Esophagus muscularis mucosa (tissue), 4 donors: ENCODE data around the gene GFPT2. TPM values are rescaled to one million over a fixed set of nuclear protein-coding genes. Genes with fewer than 3 reads are reported as not detected.

Source experiments
- DNase-seq: peaks from one replicate; pipeline ENCODE4 v3.0.0-alpha.2; 2017; ENCODE audit errors: extremely low spot score
- H3K27ac ChIP-seq, 4 donors: fragments of 200-600 bp; sonication (generic); replicated peaks in 1 of 4; 1 replicate in 3 of 4; 2 replicates in 1 of 4; pipeline ENCODE4 v1.5.1; 2016 to 2019; ENCODE audit warnings: mild to moderate bottlenecking in 1 of 4
- H3K27me3 ChIP-seq, 4 donors: fragments of 200-600 bp; sonication (generic); one replicate each; pipeline versions ENCODE4 v1.5.1 to v1.6.0; 2016 to 2019
- H3K36me3 ChIP-seq, 4 donors: fragments of 200-600 bp; sonication (generic); one replicate each; pipeline ENCODE4 v1.5.1; 2016 to 2019
- H3K4me1 ChIP-seq, 4 donors: fragments of 200-600 bp; sonication (generic); one replicate each; pipeline ENCODE4 v1.5.1; 2016 to 2019
- H3K4me3 ChIP-seq, 4 donors: fragments of 200-600 bp; sonication (generic); 1 replicate in 2 of 4; 2 replicates in 2 of 4; pipeline ENCODE4 v1.5.1; 2016 to 2019; ENCODE audit warnings: mild to moderate bottlenecking in 4 of 4, moderate library complexity in 1 of 4
- H3K9me3 ChIP-seq, 4 donors: fragments of 200-600 bp; sonication (generic); 1 replicate in 3 of 4; 2 replicates in 1 of 4; pipeline ENCODE4 v1.5.1; 2016 to 2019
- EP300 ChIP-seq: sonication (generic); formaldehyde crosslinking; IDR thresholded peaks from one replicate; pipeline ENCODE4 v1.6.1; 2017; ENCODE audit warnings: antibody characterized with exemption
- POLR2A ChIP-seq: fragments of 450-650 bp; IDR thresholded peaks from one replicate; pipeline ENCODE4 v1.6.1; 2017; ENCODE audit warnings: antibody characterized with exemption, moderate library complexity, mild to moderate bottlenecking, low read depth
- POLR2AphosphoS5 ChIP-seq, 2 donors: sonication (generic); formaldehyde crosslinking; IDR thresholded peaks; one replicate each; pipeline ENCODE4 v1.6.1; 2017; ENCODE audit warnings: antibody characterized with exemption in 2 of 2
- WGBS: methylation state at CpG from one replicate; pipeline ENCODE4 v1.1.5; 2018; 5-methylcytosine and 5-hydroxymethylcytosine counted together
- intact Hi-C: fragments of 100-400 bp; cut with DNase I; formaldehyde crosslinking; loops from one replicate; pipeline ENCODE4 v1.15.1; 2023
- total RNA-seq, 4 donors: library from RNA; depleted of rRNA; stranded (reverse); fragments of >200 nt; gene quantifications; one replicate each; pipeline versions ENCODE4 v1.1.0 to v1.2.1, GENCODE V29; 2016
- TF ChIP-seq, protein P1 (sequence below), 3 experiments: fragments of 200-600 bp in 2 of 3; fragments of 450-650 bp in 1 of 3; sonication (generic) in 2 of 3; IDR thresholded peaks; one replicate each; pipeline ENCODE4 v1.5.1; 2017 to 2019; ENCODE audit warnings: antibody characterized with exemption in 3 of 3, mild to moderate bottlenecking in 2 of 3, moderate library complexity in 1 of 3

The GFPT2 gene
- total RNA-seq, 4 donors from 2014 or later: 30.1 to 114 (median 33.6) TPM

DNA sequence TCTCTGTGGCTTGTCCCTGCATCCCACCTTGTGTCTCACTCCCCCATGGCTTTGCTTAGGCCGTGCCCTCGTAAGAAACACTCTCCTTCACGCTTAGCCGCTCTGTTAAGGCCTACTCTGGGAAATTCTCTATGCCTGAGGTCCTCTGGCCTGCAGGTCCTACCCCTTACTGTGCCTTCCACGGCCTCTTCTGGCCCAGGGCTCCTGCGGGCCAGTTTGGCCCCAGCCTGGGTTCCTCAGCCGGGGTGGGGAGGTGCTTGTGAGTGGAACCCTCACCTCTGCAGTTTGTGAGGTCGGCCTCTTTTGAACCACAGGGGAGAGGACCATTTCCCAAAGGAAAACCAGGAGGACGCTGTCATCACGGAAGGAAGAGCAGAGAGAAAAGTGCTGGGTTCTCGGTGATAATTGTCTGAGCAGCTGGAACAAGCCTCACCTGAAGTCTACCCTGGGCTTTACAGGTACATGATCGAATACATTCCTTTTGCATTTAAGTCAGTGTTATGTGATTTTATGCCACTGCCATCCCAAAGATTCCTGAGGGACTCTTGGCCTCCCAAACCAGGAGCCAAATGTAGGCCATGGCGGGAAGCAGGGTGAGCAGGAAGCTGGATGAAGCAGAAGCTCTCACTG, 28.8 kb upstream of the GFPT2 start:
- DNase-seq: no peak
- peaks cover 0 to 8% (median 0%) of the 10 kb centered on the region in 4 donors for H3K27me3 ChIP-seq
- no peak overlapping the region for H3K27ac ChIP-seq
- 95% methylated on average over 13 of the region's 13 CpGs for WGBS
- intact Hi-C loops: no loop called here
- H3K4me3 ChIP-seq: no peak overlapping the region
- peaks cover 0 to 3% (median 0%) of the 10 kb centered on the region in 4 donors for H3K4me1 ChIP-seq
- TF ChIP-seq EP300: no peak
- TF ChIP-seq POLR2A: no peak
- no peak for TF ChIP-seq POLR2AphosphoS5 (IDR thresholded peaks at IDR 0.05)
- TF ChIP-seq, protein P1, sequence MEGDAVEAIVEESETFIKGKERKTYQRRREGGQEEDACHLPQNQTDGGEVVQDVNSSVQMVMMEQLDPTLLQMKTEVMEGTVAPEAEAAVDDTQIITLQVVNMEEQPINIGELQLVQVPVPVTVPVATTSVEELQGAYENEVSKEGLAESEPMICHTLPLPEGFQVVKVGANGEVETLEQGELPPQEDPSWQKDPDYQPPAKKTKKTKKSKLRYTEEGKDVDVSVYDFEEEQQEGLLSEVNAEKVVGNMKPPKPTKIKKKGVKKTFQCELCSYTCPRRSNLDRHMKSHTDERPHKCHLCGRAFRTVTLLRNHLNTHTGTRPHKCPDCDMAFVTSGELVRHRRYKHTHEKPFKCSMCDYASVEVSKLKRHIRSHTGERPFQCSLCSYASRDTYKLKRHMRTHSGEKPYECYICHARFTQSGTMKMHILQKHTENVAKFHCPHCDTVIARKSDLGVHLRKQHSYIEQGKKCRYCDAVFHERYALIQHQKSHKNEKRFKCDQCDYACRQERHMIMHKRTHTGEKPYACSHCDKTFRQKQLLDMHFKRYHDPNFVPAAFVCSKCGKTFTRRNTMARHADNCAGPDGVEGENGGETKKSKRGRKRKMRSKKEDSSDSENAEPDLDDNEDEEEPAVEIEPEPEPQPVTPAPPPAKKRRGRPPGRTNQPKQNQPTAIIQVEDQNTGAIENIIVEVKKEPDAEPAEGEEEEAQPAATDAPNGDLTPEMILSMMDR (IDR thresholded peaks at IDR 0.05): no peak
- no peaks in the 10 kb centered on the region for H3K9me3 ChIP-seq
- H3K36me3 ChIP-seq: no peaks in the 10 kb centered on the region

DNA sequence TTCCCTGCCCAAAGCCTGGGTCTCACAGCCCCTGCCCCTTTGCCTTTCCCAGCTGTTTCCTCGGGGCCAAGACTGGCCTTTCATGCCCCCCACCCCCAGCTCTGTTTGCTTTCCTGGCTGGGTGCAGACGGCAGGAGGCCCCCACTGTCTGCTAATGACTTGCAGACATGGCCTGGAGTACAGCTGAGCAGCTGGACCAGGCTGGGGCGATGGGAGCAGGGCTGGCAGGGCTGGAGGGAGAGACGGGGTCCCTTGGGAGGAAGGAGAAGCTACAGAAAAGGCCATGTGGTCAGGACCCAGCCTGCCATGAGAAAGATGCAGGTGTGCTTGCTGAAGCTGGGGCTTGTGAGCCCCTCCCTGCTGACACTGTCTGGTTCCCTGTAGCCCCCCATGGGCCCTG, 28.3 kb upstream of the GFPT2 start:
- Histone ChIP-seq H3K36me3 (no peaks in the 10 kb centered on the region), H3K27ac (no peak overlapping the region), H3K9me3 (no peaks in the 10 kb centered on the region), H3K4me3 (no peak overlapping the region), H3K4me1 (peaks cover 0 to 3% (median 0%) of the 10 kb centered on the region in 4 donors), H3K27me3 (peaks cover 0 to 8% (median 0%) of the 10 kb centered on the region in 4 donors)
- WGBS: 68% methylated on average over 4 of the region's 4 CpGs
- intact Hi-C loops: no loop called here
- DNase-seq: no peak
- no peak for TF ChIP-seq POLR2A
- TF ChIP-seq EP300: no peak
- TF ChIP-seq POLR2AphosphoS5 (IDR thresholded peaks at IDR 0.05): no peak
- TF ChIP-seq, protein P1 (IDR thresholded peaks at IDR 0.05): no peak

DNA sequence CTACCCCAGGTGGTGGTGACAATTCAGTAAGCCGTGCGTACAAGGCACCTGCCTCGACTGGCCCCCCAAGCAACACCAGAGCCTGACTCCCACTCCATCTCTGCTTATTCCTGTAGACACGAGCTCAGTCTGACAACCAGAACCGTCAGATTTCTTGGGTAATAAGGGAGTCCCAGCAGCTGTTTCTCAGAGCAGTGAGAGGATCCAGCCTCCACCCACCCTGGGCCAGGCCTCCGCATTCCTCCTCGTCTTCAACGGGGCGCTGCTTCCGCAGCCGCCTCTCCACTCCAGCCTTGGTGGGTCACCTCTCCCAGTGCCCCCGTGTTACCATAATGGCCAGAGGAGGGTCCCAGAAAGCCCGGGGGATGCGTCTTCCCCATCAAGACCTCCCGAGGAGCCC, 27.7 kb upstream of the GFPT2 start:
- Histone ChIP-seq H3K36me3 (no peaks in the 10 kb centered on the region), H3K9me3 (no peaks in the 10 kb centered on the region), H3K4me1 (peaks cover 0 to 3% (median 0%) of the 10 kb centered on the region in 4 donors), H3K27ac (peak overlapping the region in 1 of 4 donors; percentile 23), H3K27me3 (peaks cover 0 to 8% (median 0%) of the 10 kb centered on the region in 4 donors), H3K4me3 (no peak overlapping the region)
- DNase-seq: no peak
- 76% methylated on average over 15 of the region's 15 CpGs for WGBS
- intact Hi-C loops: no loop called here
- no peak for TF ChIP-seq EP300
- TF ChIP-seq POLR2AphosphoS5 (IDR thresholded peaks at IDR 0.05): no peak
- TF ChIP-seq POLR2A: no peak
- TF ChIP-seq, protein P1 (IDR thresholded peaks at IDR 0.05): no peak

DNA sequence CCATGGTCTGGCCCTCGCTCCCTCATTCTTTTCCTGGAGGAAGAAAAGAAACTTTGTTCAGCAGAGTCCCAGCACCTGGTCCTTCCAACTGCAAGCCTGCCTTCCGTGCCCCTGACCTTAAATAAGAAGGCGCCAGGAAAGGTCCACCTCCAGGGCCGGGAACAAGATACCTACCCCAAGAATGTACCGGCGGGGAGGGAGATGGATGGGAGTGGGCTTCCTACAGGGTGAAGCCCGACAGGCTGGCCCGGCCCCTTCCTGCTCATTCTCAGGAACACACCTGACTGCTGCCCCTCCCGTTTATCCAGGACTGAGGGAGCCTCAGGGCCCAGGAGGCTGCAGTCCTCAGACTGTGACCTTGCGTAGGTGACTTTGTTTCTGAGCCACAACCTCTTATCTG, 27.3 kb upstream of the GFPT2 start:
- TF ChIP-seq POLR2AphosphoS5 (IDR thresholded peaks at IDR 0.05) (no peak), EP300 (no peak), POLR2A (no peak)
- TF ChIP-seq, protein P1 (IDR thresholded peaks at IDR 0.05): no peak

More for the DNA sequence above, 27.3 kb upstream of the GFPT2 start:
- no peaks in the 10 kb centered on the region for H3K36me3 ChIP-seq
- DNase-seq: no peak
- H3K4me3 ChIP-seq: no peak overlapping the region
- peak overlapping the region in 1 of 4 donors; percentile 23 for H3K27ac ChIP-seq
- H3K9me3 ChIP-seq: no peaks in the 10 kb centered on the region
- WGBS: 84% methylated on average over 10 of the region's 10 CpGs
- intact Hi-C loops: no loop called here
- peaks cover 0 to 3% (median 0%) of the 10 kb centered on the region in 4 donors for H3K4me1 ChIP-seq
- H3K27me3 ChIP-seq: peaks cover 0 to 8% (median 0%) of the 10 kb centered on the region in 4 donors
